Measurements from ENCODE around the gene GNGT2.

GNGT2 gene

GRCh38 chr17:49247944-49248343, 37.6 kb upstream of the GNGT2 start:
- no CpG with 5 or more reads among the region's 7 CpGs for WGBS, 2 donors (ENCODE audit: extremely low coverage in 2 of 2, insufficient read length in 2 of 2, insufficient replicate concordance in 1 of 2)
- Histone ChIP-seq H3K4me2 (ENCODE audit: insufficient read depth, low read length, poor library complexity, severe bottlenecking) (no peak overlapping the region), H2BK12ac (ENCODE audit: low read length) (no peak overlapping the region), H2BK120ac (ENCODE audit: low read depth, low read length) (no peak overlapping the region), H2AK5ac (ENCODE audit: low read depth, low read length) (no peak overlapping the region), H3K23ac (ENCODE audit: low read depth, low read length, poor library complexity) (no peak overlapping the region), H4K91ac (ENCODE audit: low read depth, low read length, poor library complexity) (no peak overlapping the region), H2AFZ (ENCODE audit: low read length) (no peak overlapping the region), H2BK5ac (ENCODE audit: low read length) (no peak overlapping the region), H3K14ac (ENCODE audit: low read length) (no peak overlapping the region), H3K79me1 (ENCODE audit: low read depth, low read length) (no peaks in the 10 kb centered on the region), H2BK15ac (ENCODE audit: low read length) (no peak overlapping the region), H3K18ac (ENCODE audit: low read length) (no peak overlapping the region), H3K36me3 (replicated peaks in 1 of 2; ENCODE audit: control insufficient read depth in 2 of 2, insufficient read depth in 2 of 2, low read length in 2 of 2) (peaks cover 0 to 2% of the 10 kb centered on the region in 2 donors), H3K4me3 (ENCODE audit: low read length in 2 of 2) (no peak overlapping the region), H3K27me3 (ENCODE audit: control insufficient read depth in 3 of 3, insufficient read depth in 3 of 3, low read depth in 1 of 3, low read length in 3 of 3) (peaks cover 0 to 2% (median 0%) of the 10 kb centered on the region in 3 experiments), H3K4ac (ENCODE audit: low read length) (no peak overlapping the region), H3K27ac (replicated peaks; ENCODE audit: low read length) (no peak overlapping the region), H3K4me1 (ENCODE audit: control insufficient read depth in 2 of 2, insufficient read depth in 1 of 2, low read depth in 1 of 2, low read length in 2 of 2) (peaks cover 0 to 4% of the 10 kb centered on the region in 2 donors), H4K8ac (ENCODE audit: low read depth, low read length) (no peak overlapping the region), H3K9me3 (replicated peaks in 1 of 2; ENCODE audit: control insufficient read depth in 2 of 2, insufficient read depth in 1 of 2, low read depth in 1 of 2, low read length in 2 of 2) (peaks cover 0 to 3% of the 10 kb centered on the region in 2 donors), H3K9ac (ENCODE audit: low read depth, low read length, poor library complexity) (no peak overlapping the region)
- no peak for DNase-seq (ENCODE audit: low spot score)

- no peaks in the 10 kb centered on the region for H3K36me3 ChIP-seq (replicated peaks in 1 of 2; ENCODE audit: control insufficient read depth in 2 of 2, insufficient read depth in 2 of 2, low read length in 2 of 2)
- no peak overlapping the region for H2BK12ac ChIP-seq (ENCODE audit: low read length)
- H2BK15ac ChIP-seq (ENCODE audit: low read length) = peak overlapping the region; percentile 85
- H2AFZ ChIP-seq (ENCODE audit: low read length) = no peak overlapping the region
- H3K9ac ChIP-seq (ENCODE audit: low read depth, low read length, poor library complexity) = peak overlapping the region; percentile 44
- H3K9me3 ChIP-seq (replicated peaks in 1 of 2; ENCODE audit: control insufficient read depth in 2 of 2, insufficient read depth in 1 of 2, low read depth in 1 of 2, low read length in 2 of 2) = no peaks in the 10 kb centered on the region
- H3K14ac ChIP-seq (ENCODE audit: low read length) = peak overlapping the region; percentile 89
- H4K8ac ChIP-seq (ENCODE audit: low read depth, low read length) = peak overlapping the region; percentile 43
- no peak for DNase-seq (ENCODE audit: low spot score)
- H2BK5ac ChIP-seq (ENCODE audit: low read length) = no peak overlapping the region
- H3K79me1 ChIP-seq (ENCODE audit: low read depth, low read length) = no peaks in the 10 kb centered on the region
- no CpG with 5 or more reads among the region's 4 CpGs for WGBS, 2 donors (ENCODE audit: extremely low coverage in 2 of 2, insufficient read length in 2 of 2, insufficient replicate concordance in 1 of 2)
- no peak overlapping the region for H3K27ac ChIP-seq (replicated peaks; ENCODE audit: low read length)
- no peak overlapping the region for H4K91ac ChIP-seq (ENCODE audit: low read depth, low read length, poor library complexity)
- H3K18ac ChIP-seq (ENCODE audit: low read length) = peak overlapping the region; percentile 57
- peaks cover 0 to 2% (median 0%) of the 10 kb centered on the region in 3 experiments for H3K27me3 ChIP-seq (ENCODE audit: control insufficient read depth in 3 of 3, insufficient read depth in 3 of 3, low read depth in 1 of 3, low read length in 3 of 3)
- peak overlapping the region; percentile 63 for H2AK5ac ChIP-seq (ENCODE audit: low read depth, low read length)
- H3K4ac ChIP-seq (ENCODE audit: low read length) = peak overlapping the region; percentile 11
- no peak overlapping the region for H3K4me2 ChIP-seq (ENCODE audit: insufficient read depth, low read length, poor library complexity, severe bottlenecking)
- peak overlapping the region; percentile 65 for H3K23ac ChIP-seq (ENCODE audit: low read depth, low read length, poor library complexity)
- peaks cover 0 to 1% of the 10 kb centered on the region in 2 donors for H3K4me1 ChIP-seq (ENCODE audit: control insufficient read depth in 2 of 2, insufficient read depth in 1 of 2, low read depth in 1 of 2, low read length in 2 of 2)
- H3K4me3 ChIP-seq (ENCODE audit: low read length in 2 of 2) = no peak overlapping the region
- H2BK120ac ChIP-seq (ENCODE audit: low read depth, low read length) = peak overlapping the region; percentile 94
These were observed 34.5 kb upstream of the GNGT2 start for GRCh38 chr17:49244839-49245238.

GRCh38 chr17:49242813-49243212, 32.4 kb upstream of the GNGT2 start:
- no peak for DNase-seq (ENCODE audit: low spot score)
- no peak overlapping the region for H3K4me3 ChIP-seq (ENCODE audit: low read length in 2 of 2)
- H4K8ac ChIP-seq (ENCODE audit: low read depth, low read length) = no peak overlapping the region
- no CpG with 5 or more reads among the region's 5 CpGs for WGBS, 2 donors (ENCODE audit: extremely low coverage in 2 of 2, insufficient read length in 2 of 2, insufficient replicate concordance in 1 of 2)
- no peak overlapping the region for H3K4me2 ChIP-seq (ENCODE audit: insufficient read depth, low read length, poor library complexity, severe bottlenecking)
- no peak overlapping the region for H2BK15ac ChIP-seq (ENCODE audit: low read length)
- H2AK5ac ChIP-seq (ENCODE audit: low read depth, low read length) = no peak overlapping the region
- H3K9ac ChIP-seq (ENCODE audit: low read depth, low read length, poor library complexity) = no peak overlapping the region
- no peaks in the 10 kb centered on the region for H3K36me3 ChIP-seq (replicated peaks in 1 of 2; ENCODE audit: control insufficient read depth in 2 of 2, insufficient read depth in 2 of 2, low read length in 2 of 2)
- no peak overlapping the region for H3K23ac ChIP-seq (ENCODE audit: low read depth, low read length, poor library complexity)
- no peak overlapping the region for H2BK12ac ChIP-seq (ENCODE audit: low read length)
- H3K4ac ChIP-seq (ENCODE audit: low read length) = no peak overlapping the region
- H3K79me1 ChIP-seq (ENCODE audit: low read depth, low read length) = no peaks in the 10 kb centered on the region
- H4K91ac ChIP-seq (ENCODE audit: low read depth, low read length, poor library complexity) = no peak overlapping the region
- no peak overlapping the region for H3K14ac ChIP-seq (ENCODE audit: low read length)
- no peaks in the 10 kb centered on the region for H3K9me3 ChIP-seq (replicated peaks in 1 of 2; ENCODE audit: control insufficient read depth in 2 of 2, insufficient read depth in 1 of 2, low read depth in 1 of 2, low read length in 2 of 2)
- H3K4me1 ChIP-seq (ENCODE audit: control insufficient read depth in 2 of 2, insufficient read depth in 1 of 2, low read depth in 1 of 2, low read length in 2 of 2) = peaks cover 0 to 1% of the 10 kb centered on the region in 2 donors
- H3K27me3 ChIP-seq (ENCODE audit: control insufficient read depth in 3 of 3, insufficient read depth in 3 of 3, low read depth in 1 of 3, low read length in 3 of 3) = peaks cover 0 to 2% (median 0%) of the 10 kb centered on the region in 3 experiments
- no peak overlapping the region for H2AFZ ChIP-seq (ENCODE audit: low read length)
- no peak overlapping the region for H3K27ac ChIP-seq (replicated peaks; ENCODE audit: low read length)
- no peak overlapping the region for H2BK120ac ChIP-seq (ENCODE audit: low read depth, low read length)
- no peak overlapping the region for H2BK5ac ChIP-seq (ENCODE audit: low read length)
- no peak overlapping the region for H3K18ac ChIP-seq (ENCODE audit: low read length)

GRCh38 chr17:49241692-49242397, 31.5 kb upstream of the GNGT2 start:
- no peak overlapping the region for H3K9ac ChIP-seq (ENCODE audit: low read depth, low read length, poor library complexity)
- H2AK5ac ChIP-seq (ENCODE audit: low read depth, low read length) = no peak overlapping the region
- H3K27me3 ChIP-seq (ENCODE audit: control insufficient read depth in 3 of 3, insufficient read depth in 3 of 3, low read depth in 1 of 3, low read length in 3 of 3) = peaks cover 0 to 2% (median 0%) of the 10 kb centered on the region in 3 experiments
- H3K79me1 ChIP-seq (ENCODE audit: low read depth, low read length) = no peaks in the 10 kb centered on the region
- no peak overlapping the region for H3K4me2 ChIP-seq (ENCODE audit: insufficient read depth, low read length, poor library complexity, severe bottlenecking)
- no peaks in the 10 kb centered on the region for H3K9me3 ChIP-seq (replicated peaks in 1 of 2; ENCODE audit: control insufficient read depth in 2 of 2, insufficient read depth in 1 of 2, low read depth in 1 of 2, low read length in 2 of 2)
- no peak overlapping the region for H2BK12ac ChIP-seq (ENCODE audit: low read length)
- no peak overlapping the region for H2BK120ac ChIP-seq (ENCODE audit: low read depth, low read length)
- H3K14ac ChIP-seq (ENCODE audit: low read length) = no peak overlapping the region
- no peak overlapping the region for H2AFZ ChIP-seq (ENCODE audit: low read length)
- no peak overlapping the region for H3K27ac ChIP-seq (replicated peaks; ENCODE audit: low read length)
- no peaks in the 10 kb centered on the region for H3K36me3 ChIP-seq (replicated peaks in 1 of 2; ENCODE audit: control insufficient read depth in 2 of 2, insufficient read depth in 2 of 2, low read length in 2 of 2)
- no peak for DNase-seq (ENCODE audit: low spot score)
- no peak overlapping the region for H2BK5ac ChIP-seq (ENCODE audit: low read length)
- no peak overlapping the region for H4K8ac ChIP-seq (ENCODE audit: low read depth, low read length)
- H2BK15ac ChIP-seq (ENCODE audit: low read length) = no peak overlapping the region
- H3K23ac ChIP-seq (ENCODE audit: low read depth, low read length, poor library complexity) = no peak overlapping the region
- peaks cover 0 to 1% of the 10 kb centered on the region in 2 donors for H3K4me1 ChIP-seq (ENCODE audit: control insufficient read depth in 2 of 2, insufficient read depth in 1 of 2, low read depth in 1 of 2, low read length in 2 of 2)
- H3K4ac ChIP-seq (ENCODE audit: low read length) = no peak overlapping the region
- no peak overlapping the region for H4K91ac ChIP-seq (ENCODE audit: low read depth, low read length, poor library complexity)
- no peak overlapping the region for H3K18ac ChIP-seq (ENCODE audit: low read length)
- WGBS, 2 donors (ENCODE audit: extremely low coverage in 2 of 2, insufficient read length in 2 of 2, insufficient replicate concordance in 1 of 2) = no CpG with 5 or more reads among the region's 9 CpGs
- H3K4me3 ChIP-seq (ENCODE audit: low read length in 2 of 2) = no peak overlapping the region
